GM12865 (cell line): ENCODE data around the gene SULT6B1.

Source experiments
- DNase-seq: peaks from one replicate; pipeline ENCODE4 v3.0.0; 2010; ENCODE audit warnings: low read depth
- H3K4me3 ChIP-seq: 2 replicates; pipeline ENCODE4 v1.5.1; 2011; ENCODE audit warnings: mild to moderate bottlenecking, low read depth, low read length, control low read depth
- TF ChIP-seq, protein P1 (sequence below): IDR thresholded peaks from 2 replicates; pipeline ENCODE4 v1.5.1; 2011; ENCODE audit warnings: low read length, control low read depth, low read depth, inconsistent platforms; ENCODE audit not compliant: insufficient read depth; ENCODE audit errors: missing control alignments

SULT6B1 gene

DNA sequence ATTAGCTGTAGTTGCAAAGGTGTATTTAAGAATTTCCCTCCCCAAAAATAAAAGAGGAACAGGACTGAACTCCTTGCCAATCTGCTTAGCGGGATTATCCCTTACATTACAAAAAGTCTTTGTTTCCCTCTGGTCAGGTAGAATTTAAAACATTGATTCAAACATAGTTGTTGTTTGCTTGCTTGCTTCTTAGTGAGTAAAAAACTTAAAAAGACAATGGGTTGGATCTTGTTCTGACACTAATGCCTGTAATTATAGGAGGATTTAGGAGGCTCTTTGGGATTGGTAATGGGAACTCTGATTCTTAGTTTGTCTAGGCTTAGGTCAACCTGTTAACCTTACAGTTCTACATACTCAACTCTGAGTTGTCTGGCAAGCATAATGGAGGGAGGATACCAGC is 4.1 kb upstream of the SULT6B1 start:
- no peak for DNase-seq
- TF ChIP-seq, protein P1, sequence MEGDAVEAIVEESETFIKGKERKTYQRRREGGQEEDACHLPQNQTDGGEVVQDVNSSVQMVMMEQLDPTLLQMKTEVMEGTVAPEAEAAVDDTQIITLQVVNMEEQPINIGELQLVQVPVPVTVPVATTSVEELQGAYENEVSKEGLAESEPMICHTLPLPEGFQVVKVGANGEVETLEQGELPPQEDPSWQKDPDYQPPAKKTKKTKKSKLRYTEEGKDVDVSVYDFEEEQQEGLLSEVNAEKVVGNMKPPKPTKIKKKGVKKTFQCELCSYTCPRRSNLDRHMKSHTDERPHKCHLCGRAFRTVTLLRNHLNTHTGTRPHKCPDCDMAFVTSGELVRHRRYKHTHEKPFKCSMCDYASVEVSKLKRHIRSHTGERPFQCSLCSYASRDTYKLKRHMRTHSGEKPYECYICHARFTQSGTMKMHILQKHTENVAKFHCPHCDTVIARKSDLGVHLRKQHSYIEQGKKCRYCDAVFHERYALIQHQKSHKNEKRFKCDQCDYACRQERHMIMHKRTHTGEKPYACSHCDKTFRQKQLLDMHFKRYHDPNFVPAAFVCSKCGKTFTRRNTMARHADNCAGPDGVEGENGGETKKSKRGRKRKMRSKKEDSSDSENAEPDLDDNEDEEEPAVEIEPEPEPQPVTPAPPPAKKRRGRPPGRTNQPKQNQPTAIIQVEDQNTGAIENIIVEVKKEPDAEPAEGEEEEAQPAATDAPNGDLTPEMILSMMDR = no peak

DNA sequence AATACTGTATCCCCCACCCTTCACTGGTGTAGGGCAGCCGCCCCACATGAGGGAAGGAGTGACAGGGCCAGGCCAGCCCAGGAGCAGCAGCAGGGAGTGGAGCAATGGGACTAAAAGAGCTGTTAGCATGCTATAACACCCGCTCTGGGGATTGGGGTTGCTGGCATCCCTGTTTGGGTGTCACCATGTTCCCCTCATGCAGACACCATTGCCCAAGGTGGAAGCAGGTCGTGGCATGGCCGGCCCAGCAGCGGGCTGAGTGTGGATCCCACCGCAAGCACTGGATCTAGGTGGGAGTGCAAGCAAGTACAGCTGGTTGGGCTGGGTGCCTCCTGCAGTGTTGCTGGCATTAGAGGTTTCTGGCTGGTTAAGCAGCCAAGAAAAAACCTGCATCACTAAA is 3.3 kb upstream of the SULT6B1 start:
- no peak overlapping the region for H3K4me3 ChIP-seq
- TF ChIP-seq, protein P1 = no peak
- DNase-seq = no peak

More for the DNA sequence above, 4.1 kb upstream of the SULT6B1 start:
- no peak overlapping the region for H3K4me3 ChIP-seq

DNA sequence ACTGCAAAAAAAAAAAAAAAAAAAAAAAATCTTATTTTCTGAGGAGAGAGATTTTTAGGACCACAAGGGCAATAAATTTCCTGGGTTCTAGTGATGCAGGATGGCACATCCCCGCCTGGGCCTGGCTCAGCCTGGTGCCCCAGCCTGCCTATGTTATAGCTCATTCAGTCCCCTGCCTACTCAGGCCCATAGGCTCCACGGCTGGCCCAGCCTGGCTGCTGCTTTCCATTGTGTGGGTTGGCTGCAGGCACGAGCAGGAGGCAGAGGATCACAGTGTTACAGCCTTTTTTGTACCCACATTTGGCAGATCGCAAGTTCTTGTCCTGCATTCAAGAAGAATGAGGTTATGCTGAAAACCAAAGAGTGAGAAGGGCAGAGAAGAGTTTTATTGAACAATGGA is 2.8 kb upstream of the SULT6B1 start:
- TF ChIP-seq, protein P1 = no peak
- no peak for DNase-seq
- no peak overlapping the region for H3K4me3 ChIP-seq

DNA sequence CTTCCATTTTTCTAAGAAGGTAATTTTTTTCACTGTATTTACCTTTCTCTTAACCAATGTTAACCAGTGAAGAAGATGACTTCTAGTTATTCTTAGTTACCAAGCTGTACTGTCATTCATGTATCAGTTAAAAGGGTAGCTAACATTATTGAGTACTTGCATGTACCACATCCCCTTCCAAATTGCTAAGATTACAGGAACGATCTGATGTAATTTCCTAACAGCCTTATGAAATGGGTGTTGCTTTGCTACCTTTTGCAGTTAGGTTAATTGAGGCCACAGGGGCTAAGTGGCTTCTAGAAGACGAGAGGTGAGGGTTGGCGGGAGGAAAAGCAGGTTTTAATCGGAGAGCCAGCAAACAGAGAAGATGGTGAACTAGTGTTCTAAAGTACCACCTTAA is 1.8 kb upstream of the SULT6B1 start:
- TF ChIP-seq, protein P1 = no peak
- DNase-seq = no peak
- H3K4me3 ChIP-seq = no peak overlapping the region

DNA sequence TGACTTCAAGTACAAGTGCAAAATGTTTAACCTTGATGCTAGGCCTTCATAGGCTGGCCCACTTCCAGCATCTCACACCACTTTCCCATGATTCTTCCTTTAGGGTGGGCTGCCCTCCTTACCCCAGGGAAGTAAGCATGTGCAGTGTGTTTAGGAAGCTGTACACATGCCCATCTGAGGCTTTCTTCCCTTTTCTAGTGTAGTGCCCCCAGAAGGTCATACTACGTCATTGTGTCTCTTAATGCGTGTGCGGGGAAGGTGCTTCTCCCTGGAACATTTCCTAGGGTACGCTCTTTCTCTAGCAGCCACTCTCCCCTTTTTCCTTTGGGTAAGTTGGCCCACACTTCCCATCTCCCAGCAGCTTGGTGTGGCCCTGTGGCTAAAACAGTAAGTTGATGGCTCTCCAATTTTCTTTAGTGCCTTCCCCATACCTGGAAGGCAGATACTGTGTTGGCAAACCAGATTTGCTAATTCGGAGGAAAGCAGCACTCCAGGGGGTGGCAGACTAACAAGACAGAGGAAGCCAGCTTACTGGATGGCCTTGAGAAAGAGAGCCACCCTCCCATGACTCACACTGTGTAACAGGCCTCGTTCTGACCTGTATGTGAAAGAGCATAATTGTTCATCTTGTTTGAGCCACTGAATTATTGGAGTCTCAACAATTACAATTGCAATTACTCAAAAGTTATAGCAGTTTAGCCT is 1.1 kb upstream of the SULT6B1 start:
- H3K4me3 ChIP-seq = no peak overlapping the region
- TF ChIP-seq, protein P1 = no peak
- DNase-seq = no peak

DNA sequence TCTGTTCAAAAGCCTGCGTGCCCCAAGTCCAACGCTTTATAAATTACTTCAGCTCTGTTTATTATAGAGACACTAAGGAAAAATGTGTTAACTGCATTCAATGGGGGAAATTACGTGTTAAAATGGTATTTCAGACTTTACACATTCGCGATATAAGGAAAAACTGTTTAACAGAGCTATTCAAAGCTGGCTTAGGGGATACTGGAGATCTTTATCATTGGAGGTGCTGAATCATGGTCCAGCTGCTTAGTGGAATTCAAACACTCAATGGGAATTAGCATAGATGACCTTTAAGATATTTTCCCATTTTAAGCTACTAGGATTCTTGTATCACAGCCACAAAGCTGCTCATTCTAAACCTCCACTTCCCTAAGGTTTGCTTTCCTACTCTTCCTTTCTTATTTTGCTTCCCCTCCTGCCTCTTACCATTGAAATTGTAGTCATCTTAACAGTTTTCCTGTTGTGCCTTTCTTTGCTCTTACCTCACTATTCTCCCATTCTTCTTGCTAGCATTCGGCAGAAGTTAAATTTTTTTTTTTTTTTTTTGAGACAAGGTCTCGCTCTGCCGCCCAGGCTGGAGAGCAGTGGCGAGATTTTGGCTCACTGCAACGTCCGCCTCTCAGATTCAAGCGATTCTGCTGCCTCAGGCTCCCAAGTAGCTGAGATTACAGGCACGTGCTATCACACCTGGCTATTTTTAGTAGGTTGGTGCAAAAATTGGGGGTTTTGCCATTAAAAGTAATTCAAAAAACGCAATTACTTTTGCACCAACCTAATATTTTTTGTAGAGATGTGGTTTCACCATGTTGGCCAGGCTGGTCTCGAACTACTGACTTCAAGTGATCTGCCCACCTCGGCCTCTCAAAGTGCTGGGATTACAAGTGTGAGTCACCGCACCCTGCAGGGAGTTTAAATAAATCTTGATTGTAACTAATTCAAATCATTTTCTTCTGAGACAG is 6.5 kb downstream of the SULT6B1 start:
- TF ChIP-seq, protein P1 = no peak
- DNase-seq = no peak

DNA sequence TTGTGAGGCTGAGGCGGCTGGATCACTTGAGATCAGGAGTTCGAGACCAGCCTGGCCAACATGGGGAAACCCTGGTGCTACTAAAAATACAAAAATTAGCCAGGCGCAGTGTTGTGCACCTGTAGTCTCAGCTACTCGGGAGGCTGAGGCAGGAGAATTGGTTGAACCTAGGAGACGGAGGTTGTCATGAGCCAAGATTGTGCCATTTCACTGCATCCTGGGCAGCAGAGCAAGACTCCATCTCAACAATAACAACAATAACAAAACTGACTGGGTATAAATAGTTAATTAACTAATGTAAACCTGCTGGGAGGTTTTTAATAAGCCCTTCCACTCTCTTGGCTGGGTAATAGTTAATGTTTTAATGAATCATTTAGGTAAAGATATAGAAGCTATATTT is 7.8 kb downstream of the SULT6B1 start:
- DNase-seq = no peak
- TF ChIP-seq, protein P1 = no peak
- no peak overlapping the region for H3K4me3 ChIP-seq

More for the DNA sequence above, 6.5 kb downstream of the SULT6B1 start:
- H3K4me3 ChIP-seq = no peak overlapping the region
